Activated T-cell treated with anti-CD3 and anti-CD28 coated beads, Interleukin-2, amount 50 U/mL, for 1 hour (primary cell): ENCODE data around the gene WDR86.
A peak's percentile ranks its signal among the peaks of the same experiment; 100 is the strongest.

Experiments
- DNase-seq: peaks from one replicate; pipeline ENCODE4 v3.0.0-alpha.2; 2020

Gene WDR86

DNA sequence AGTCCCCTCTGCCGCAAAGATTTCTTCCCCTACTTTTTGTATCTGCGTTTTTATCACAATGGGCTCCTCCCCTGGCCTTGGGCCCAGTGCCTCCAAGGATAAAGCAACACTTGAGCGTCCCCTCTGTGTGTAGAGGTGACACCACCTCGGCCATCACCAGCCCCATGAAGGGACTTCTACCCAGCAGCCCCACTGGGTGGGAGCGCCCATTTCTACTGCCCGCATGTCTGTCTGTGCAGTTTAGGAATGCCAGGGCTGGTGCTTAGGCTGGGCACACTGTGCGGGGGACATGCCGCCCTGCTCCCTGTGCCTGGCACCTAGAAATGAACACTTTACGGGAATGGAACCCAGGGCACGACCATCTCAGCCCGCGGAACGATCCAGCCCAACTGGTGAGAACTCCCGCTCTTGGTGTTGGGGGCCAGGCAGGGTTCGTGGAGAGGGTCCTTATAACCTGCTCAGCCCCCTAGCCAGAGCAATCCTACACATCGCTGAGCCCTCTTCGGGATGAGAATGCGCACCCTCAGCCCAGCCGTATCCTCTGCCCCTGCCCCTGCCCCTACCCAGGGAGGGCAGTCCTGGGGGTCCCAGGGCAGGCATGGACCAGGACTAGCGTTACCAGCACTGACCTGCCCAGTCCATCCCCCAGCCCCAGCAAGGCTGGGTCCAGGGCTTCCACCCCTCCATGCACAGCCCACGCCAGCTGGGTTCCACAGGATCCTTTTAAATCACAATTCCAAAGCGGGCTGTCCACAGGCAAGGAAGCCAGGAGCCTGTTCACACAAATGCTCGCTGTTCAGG, 17.3 kb upstream of the WDR86 start:
- no peak for DNase-seq

DNA sequence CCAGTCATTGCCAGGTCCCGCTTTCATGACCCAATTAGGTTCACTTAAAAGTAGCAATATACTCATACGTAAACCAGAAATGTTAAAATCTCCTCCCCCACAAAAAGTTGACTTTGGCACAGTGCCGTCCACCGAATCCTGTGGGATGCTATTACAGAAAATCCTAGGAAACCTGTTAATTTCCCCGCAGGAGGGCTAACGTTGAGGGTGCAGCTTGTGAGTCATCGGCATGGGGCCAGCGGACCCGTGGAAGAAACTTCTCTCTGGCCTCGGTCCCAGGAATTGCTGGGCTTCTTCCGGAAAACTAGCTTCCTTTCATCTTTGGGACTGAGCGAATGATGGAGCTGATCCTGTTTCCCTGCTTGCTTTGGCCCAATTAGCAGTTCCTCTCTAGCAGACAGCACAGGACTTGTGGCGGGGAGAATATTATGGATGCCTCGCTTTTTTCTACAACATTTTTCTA, 16.6 kb upstream of the WDR86 start:
- no peak for DNase-seq

DNA sequence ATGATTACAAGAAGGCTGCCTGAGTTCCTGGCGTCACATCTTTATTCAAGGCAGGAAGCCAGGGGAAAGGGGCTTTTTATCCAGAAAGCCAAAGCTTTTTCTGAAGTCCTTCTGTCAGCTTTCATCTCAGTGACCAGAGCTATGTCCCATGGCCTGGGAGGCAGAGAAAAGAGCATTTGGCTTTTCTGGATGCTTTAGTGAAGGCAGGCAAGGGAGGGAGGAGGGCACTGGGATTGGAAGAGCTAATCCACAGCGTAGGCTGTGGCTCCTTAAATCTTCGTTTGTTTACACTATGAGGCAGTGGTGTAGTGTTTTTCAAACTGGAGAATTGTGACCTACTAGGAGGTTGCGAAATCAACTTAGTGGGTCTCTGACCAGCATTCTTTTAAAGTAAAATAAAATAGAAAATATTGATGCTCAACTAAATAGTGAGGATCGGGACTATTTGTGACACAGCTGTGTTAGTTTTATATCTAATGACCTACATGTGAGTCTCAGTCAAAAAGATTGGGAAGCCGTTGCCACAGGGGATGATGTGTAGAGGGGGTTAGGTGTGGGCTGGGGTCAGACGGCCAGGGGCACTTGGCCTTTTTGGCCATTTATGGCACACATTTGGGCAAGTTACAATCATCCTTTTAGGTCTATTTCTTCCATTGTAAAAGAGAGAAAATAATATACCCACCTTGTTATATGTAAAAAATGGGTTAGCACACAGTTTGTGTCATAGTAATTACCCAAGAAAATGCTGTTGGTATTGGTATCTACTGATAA, 16.0 kb upstream of the WDR86 start:
- DNase-seq = no peak

DNA sequence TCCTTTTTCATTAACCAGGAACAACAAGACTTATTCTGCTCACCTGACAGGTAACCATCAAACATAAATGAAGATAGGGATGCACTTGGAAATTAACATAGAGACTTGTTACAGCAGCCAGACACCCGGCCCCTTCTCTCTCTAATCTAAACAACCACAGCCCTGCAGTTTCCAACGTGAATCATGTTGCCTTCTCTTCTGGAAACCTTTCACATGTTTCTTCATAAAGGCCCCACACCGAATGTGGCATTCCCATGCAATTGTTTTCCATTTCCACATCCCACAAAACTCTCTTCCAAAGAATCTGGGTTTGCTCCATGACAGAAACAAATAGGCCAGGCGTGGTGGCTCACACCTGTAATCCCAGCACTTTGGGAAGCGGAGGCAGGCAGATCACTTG, 15.0 kb upstream of the WDR86 start:
- no peak for DNase-seq

- no peak for DNase-seq
Observed at GRCh38 chr7:151423936-151424335, 14.1 kb upstream of the WDR86 start.

DNA sequence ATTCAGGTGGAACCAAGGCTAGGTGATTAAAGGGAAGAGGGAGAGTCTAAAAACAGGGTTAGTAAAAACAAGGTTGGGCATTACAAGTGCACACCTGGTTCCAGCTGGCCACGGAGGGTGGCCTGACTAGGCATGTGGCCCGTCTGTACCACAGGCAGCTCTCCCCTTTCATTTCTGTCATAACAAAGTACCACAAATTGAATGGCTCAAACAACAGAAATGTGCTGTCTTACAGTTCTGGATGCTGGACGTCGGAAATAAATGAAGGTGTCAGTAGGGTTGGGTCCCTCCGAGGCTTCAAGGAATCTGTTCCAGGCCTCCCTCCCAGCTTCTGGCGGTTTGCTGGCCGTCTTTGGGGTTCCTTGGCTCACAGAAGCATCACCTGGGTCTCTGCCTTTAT, 13.4 kb upstream of the WDR86 start:
- DNase-seq = no peak

- no peak for DNase-seq
Observed at GRCh38 chr7:151422212-151422611, 12.4 kb upstream of the WDR86 start.

GRCh38 chr7:151420144-151420543, 10.3 kb upstream of the WDR86 start:
- DNase-seq = no peak

GRCh38 chr7:151416941-151417315, 7.1 kb upstream of the WDR86 start:
- DNase-seq = no peak

GRCh38 chr7:151416112-151416940, 6.5 kb upstream of the WDR86 start:
- DNase-seq = no peak

DNA sequence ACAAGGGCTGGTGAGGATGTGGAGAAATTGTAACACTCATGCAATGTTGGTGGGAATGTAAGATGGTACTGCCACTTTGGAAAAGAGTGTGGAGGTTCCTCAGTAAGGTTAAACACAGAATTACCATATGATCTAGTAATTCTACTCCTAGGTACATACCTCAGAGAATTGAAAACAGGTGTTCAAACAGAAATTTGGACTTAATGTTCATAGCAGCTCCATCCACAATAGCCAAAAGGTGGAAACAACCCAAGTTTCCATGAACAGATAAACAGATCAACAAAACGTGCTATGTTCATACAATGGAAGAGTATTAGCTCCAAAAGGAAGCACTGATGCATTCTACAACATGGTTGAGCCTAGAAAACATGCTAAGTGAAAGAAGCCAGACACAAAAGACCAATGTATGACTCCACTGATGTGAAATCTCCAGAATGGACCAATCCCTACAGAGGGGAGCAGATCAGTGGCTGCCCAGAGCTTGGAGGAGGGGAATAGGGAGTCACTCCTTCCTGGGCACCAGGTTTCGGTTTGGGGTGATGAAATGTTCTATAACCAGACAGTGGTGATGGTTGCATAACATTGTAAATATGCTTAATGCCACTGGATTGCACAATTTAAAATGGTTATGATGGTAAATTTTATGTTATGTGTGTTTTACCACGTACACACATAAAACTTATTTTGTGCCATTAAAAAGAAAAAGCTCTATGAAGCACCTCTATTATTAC, 5.7 kb upstream of the WDR86 start:
- no peak for DNase-seq

GRCh38 chr7:151413241-151413640, 3.4 kb upstream of the WDR86 start:
- DNase-seq = no peak

DNA sequence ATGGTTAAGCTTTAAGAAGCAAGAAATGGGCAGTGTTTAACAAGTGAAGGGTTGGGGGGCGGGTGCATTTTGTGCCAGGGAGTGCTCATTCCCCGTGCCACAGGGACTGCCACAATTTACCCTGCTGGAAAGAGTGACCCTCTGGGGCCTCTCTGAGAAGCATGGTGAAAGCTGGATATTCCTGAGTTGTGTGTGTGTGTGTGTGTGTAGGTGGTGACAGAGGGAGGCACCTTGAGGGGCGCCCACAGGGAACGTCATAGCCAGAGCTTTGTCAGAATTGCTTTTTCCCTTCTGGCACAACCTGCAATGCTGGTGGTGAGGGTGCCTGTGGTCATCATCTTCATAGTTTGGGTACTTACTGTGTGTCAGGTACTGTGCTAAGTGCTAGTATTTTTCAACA, 2.5 kb upstream of the WDR86 start:
- no peak for DNase-seq

- DNase-seq = no peak
Observed at GRCh38 chr7:151411551-151411950, 1.7 kb upstream of the WDR86 start.

GRCh38 chr7:151410405-151411390, 860 bp upstream of the WDR86 start:
- DNase-seq = peak; percentile 46

- DNase-seq = peak; percentile 69
Observed at GRCh38 chr7:151408839-151409666, 785 bp downstream of the WDR86 start.

GRCh38 chr7:151408498-151408838, 1.4 kb downstream of the WDR86 start:
- no peak for DNase-seq

DNA sequence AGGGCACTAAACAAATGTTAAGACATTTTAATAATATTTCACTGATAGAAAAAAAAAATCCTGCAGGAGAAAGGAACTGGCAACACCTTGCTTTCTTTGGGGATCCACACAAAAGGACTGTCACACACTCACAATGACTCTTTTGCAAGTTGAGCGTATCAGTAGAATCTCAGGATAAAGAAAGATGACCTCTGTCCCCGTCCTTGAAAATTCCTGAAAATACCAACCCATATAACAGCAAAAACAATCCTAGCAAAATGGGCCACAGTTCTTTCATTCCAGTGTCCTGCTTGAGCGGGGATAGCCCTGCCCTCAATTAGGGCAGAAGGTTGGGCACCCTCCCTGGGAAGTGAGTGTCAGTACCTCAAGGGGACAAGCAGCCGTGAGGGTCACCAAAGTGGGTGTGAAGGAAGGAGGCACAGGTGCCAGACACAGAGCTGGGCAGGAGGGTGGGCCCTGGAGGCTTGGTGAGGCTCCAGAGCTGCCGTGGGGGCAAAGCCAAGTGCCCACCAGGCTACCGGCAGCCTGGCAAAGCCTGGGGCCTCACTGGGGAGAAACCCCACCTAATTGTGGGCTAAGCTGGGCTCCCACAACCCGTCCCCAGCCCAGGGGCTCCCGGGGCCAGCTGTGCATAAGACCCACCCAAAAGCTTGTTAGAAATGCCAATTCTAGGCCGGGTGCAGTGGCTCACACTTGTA, 2.8 kb downstream of the WDR86 start:
- no peak for DNase-seq

GRCh38 chr7:151406051-151406875, 3.6 kb downstream of the WDR86 start:
- DNase-seq = no peak
